K562 (cell line): ENCODE measurements around the gene PRPF18.

ENCODE experiments used
- FOXM1 ChIP-seq, 2 experiments: fragments of 450-650 bp in 1 of 2; sonication (generic) in 1 of 2; formaldehyde crosslinking in 1 of 2; IDR thresholded peaks; 2 replicates each; pipeline versions ENCODE4 v1.6.1 to v1.9.0; 2017 to 2022; ENCODE audit warnings: low read depth in 2 of 2, mild to moderate bottlenecking in 2 of 2, missing genetic modification reagents in 1 of 2, moderate library complexity in 1 of 2
- IRF2 ChIP-seq: sonication (generic); formaldehyde crosslinking; IDR thresholded peaks from 2 replicates; pipeline ENCODE4 v1.8.1; 2022; ENCODE audit warnings: mild to moderate bottlenecking, missing genetic modification reagents
- RAD51 ChIP-seq: fragments of 450-650 bp; IDR thresholded peaks from 2 replicates; pipeline ENCODE4 v1.7.1; 2016; ENCODE audit warnings: low read depth, mild to moderate bottlenecking, borderline replicate concordance
- U2AF2 ChIP-seq: fragments of 200-400 bp; formaldehyde crosslinking; optimal IDR thresholded peaks from 2 replicates; pipeline ENCODE3; 2017; ENCODE audit warnings: low read depth, mild to moderate bottlenecking, low read length
- TF ChIP-seq, protein P1 (sequence below): sonication (generic); formaldehyde crosslinking; IDR thresholded peaks from 2 replicates; pipeline ENCODE4 v1.8.0; 2023; ENCODE audit warnings: missing genetic modification reagents, mild to moderate bottlenecking, borderline replicate concordance
- TF ChIP-seq, protein P2 (sequence below), 2 experiments: IDR thresholded peaks; 2 replicates each; pipeline ENCODE4 v1.6.1; 2012; ENCODE audit warnings: improper control_type of control experiment in 2 of 2, low read depth in 2 of 2, low read length in 2 of 2, borderline replicate concordance in 1 of 2
- TF ChIP-seq, protein P3 (sequence below), 3 experiments: IDR thresholded peaks in 2 of 3; conservative IDR thresholded peaks in 1 of 3; 2 replicates each; pipeline ENCODE4 v1.5.1; 2011 to 2012; ENCODE audit warnings: low read length in 3 of 3, mild to moderate bottlenecking in 3 of 3, control low read depth in 2 of 3, improper control_type of control experiment in 1 of 3, inconsistent platforms in 1 of 3, low read depth in 1 of 3, mixed read lengths in 1 of 3, moderate library complexity in 1 of 3; ENCODE audit not compliant: insufficient read depth in 2 of 3
- TF ChIP-seq, protein P4 (sequence below): fragments of 250-450 bp; sonication (Bioruptor Pico); IDR thresholded peaks from 2 replicates; pipeline ENCODE4 v1.5.0; 2020; ENCODE audit warnings: mild to moderate bottlenecking, borderline replicate concordance

DNA sequence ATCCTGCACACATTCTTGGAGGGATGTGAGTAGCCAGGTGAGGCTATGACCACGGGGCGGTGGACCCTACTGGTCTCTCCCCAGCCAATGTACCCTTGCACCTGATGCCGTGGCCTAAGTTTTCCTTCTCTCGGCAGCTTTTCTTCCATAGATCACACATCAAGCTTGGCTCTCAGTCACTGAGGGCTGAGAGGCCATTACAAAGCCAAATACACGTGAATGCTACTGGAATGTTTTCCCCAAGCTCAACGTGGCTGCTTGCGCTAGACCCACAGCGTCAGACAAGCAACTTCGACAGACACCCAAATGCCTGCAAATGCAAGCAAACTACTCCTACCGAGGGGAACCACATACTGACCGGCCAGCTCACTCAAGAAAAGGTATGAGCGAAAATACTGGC is 83.1 kb downstream of the PRPF18 start:
- TF ChIP-seq, protein P1, sequence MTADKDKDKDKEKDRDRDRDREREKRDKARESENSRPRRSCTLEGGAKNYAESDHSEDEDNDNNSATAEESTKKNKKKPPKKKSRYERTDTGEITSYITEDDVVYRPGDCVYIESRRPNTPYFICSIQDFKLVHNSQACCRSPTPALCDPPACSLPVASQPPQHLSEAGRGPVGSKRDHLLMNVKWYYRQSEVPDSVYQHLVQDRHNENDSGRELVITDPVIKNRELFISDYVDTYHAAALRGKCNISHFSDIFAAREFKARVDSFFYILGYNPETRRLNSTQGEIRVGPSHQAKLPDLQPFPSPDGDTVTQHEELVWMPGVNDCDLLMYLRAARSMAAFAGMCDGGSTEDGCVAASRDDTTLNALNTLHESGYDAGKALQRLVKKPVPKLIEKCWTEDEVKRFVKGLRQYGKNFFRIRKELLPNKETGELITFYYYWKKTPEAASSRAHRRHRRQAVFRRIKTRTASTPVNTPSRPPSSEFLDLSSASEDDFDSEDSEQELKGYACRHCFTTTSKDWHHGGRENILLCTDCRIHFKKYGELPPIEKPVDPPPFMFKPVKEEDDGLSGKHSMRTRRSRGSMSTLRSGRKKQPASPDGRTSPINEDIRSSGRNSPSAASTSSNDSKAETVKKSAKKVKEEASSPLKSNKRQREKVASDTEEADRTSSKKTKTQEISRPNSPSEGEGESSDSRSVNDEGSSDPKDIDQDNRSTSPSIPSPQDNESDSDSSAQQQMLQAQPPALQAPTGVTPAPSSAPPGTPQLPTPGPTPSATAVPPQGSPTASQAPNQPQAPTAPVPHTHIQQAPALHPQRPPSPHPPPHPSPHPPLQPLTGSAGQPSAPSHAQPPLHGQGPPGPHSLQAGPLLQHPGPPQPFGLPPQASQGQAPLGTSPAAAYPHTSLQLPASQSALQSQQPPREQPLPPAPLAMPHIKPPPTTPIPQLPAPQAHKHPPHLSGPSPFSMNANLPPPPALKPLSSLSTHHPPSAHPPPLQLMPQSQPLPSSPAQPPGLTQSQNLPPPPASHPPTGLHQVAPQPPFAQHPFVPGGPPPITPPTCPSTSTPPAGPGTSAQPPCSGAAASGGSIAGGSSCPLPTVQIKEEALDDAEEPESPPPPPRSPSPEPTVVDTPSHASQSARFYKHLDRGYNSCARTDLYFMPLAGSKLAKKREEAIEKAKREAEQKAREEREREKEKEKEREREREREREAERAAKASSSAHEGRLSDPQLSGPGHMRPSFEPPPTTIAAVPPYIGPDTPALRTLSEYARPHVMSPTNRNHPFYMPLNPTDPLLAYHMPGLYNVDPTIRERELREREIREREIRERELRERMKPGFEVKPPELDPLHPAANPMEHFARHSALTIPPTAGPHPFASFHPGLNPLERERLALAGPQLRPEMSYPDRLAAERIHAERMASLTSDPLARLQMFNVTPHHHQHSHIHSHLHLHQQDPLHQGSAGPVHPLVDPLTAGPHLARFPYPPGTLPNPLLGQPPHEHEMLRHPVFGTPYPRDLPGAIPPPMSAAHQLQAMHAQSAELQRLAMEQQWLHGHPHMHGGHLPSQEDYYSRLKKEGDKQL (CRISPR knock-in tag), result no peak
- TF ChIP-seq U2AF2 (no peak), FOXM1 (IDR thresholded peaks at IDR 0.05; ENCODE audit: low read depth) (no peak), FOXM1 (CRISPR knock-in tag; IDR thresholded peaks at IDR 0.05; ENCODE audit: low read depth) (no peak), IRF2 (CRISPR knock-in tag) (no peak), RAD51 (no peak)
- TF ChIP-seq, protein P2, sequence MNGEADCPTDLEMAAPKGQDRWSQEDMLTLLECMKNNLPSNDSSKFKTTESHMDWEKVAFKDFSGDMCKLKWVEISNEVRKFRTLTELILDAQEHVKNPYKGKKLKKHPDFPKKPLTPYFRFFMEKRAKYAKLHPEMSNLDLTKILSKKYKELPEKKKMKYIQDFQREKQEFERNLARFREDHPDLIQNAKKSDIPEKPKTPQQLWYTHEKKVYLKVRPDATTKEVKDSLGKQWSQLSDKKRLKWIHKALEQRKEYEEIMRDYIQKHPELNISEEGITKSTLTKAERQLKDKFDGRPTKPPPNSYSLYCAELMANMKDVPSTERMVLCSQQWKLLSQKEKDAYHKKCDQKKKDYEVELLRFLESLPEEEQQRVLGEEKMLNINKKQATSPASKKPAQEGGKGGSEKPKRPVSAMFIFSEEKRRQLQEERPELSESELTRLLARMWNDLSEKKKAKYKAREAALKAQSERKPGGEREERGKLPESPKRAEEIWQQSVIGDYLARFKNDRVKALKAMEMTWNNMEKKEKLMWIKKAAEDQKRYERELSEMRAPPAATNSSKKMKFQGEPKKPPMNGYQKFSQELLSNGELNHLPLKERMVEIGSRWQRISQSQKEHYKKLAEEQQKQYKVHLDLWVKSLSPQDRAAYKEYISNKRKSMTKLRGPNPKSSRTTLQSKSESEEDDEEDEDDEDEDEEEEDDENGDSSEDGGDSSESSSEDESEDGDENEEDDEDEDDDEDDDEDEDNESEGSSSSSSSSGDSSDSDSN (IDR thresholded peaks at IDR 0.05; ENCODE audit: borderline replicate concordance in 1 of 2, low read depth in 2 of 2, low read length in 2 of 2), result no peak
- TF ChIP-seq, protein P3, sequence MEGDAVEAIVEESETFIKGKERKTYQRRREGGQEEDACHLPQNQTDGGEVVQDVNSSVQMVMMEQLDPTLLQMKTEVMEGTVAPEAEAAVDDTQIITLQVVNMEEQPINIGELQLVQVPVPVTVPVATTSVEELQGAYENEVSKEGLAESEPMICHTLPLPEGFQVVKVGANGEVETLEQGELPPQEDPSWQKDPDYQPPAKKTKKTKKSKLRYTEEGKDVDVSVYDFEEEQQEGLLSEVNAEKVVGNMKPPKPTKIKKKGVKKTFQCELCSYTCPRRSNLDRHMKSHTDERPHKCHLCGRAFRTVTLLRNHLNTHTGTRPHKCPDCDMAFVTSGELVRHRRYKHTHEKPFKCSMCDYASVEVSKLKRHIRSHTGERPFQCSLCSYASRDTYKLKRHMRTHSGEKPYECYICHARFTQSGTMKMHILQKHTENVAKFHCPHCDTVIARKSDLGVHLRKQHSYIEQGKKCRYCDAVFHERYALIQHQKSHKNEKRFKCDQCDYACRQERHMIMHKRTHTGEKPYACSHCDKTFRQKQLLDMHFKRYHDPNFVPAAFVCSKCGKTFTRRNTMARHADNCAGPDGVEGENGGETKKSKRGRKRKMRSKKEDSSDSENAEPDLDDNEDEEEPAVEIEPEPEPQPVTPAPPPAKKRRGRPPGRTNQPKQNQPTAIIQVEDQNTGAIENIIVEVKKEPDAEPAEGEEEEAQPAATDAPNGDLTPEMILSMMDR (IDR thresholded peaks at IDR 0.05 in 2 of 3, conservative IDR thresholded peaks at IDR 0.05 in 1 of 3; ENCODE audit: insufficient read depth in 2 of 3, low read depth in 1 of 3, low read length in 3 of 3), result no peak
- TF ChIP-seq, protein P4, sequence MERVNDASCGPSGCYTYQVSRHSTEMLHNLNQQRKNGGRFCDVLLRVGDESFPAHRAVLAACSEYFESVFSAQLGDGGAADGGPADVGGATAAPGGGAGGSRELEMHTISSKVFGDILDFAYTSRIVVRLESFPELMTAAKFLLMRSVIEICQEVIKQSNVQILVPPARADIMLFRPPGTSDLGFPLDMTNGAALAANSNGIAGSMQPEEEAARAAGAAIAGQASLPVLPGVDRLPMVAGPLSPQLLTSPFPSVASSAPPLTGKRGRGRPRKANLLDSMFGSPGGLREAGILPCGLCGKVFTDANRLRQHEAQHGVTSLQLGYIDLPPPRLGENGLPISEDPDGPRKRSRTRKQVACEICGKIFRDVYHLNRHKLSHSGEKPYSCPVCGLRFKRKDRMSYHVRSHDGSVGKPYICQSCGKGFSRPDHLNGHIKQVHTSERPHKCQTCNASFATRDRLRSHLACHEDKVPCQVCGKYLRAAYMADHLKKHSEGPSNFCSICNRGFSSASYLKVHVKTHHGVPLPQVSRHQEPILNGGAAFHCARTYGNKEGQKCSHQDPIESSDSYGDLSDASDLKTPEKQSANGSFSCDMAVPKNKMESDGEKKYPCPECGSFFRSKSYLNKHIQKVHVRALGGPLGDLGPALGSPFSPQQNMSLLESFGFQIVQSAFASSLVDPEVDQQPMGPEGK (CRISPR knock-in tag), result no peak
